GM19467 (cell line): ENCODE data around the gene MAP6D1.
A peak's percentile ranks its signal among the peaks of the same experiment; 100 is the strongest.
"Not testable (repeated sequence)": the region's sequence is repeated elsewhere in the genome, so short reads cannot be mapped to it uniquely, and the experiment has no call there.

ENCODE experiments used
- ATAC-seq: cut with Tn5 transposase; IDR thresholded peaks from one replicate; pipeline ENCODE4 v1.9.1; 2021; ENCODE audit warnings: mild to moderate bottlenecking, moderate library complexity; ENCODE audit not compliant: unreplicated experiment

MAP6D1 gene

DNA sequence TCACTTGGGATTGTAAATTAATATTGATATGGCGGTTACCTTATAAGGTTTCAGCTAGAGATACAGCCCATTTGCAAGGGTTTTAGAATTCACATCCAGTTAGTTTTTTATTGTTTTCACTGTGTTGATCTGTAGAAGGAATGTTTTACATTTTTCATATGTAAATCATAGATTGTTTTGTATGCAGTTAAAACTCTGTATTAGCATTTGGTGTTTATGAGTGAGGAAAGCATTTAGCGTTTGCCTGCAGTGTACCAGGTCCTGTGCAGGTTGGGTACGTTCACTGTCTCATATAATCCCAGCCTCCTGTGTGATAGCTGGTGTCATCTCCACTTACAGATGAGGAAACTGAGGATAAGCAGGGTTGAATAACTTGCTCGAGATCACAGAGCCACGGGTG lies 23.8 kb downstream of the MAP6D1 start:
- no peak for ATAC-seq

DNA sequence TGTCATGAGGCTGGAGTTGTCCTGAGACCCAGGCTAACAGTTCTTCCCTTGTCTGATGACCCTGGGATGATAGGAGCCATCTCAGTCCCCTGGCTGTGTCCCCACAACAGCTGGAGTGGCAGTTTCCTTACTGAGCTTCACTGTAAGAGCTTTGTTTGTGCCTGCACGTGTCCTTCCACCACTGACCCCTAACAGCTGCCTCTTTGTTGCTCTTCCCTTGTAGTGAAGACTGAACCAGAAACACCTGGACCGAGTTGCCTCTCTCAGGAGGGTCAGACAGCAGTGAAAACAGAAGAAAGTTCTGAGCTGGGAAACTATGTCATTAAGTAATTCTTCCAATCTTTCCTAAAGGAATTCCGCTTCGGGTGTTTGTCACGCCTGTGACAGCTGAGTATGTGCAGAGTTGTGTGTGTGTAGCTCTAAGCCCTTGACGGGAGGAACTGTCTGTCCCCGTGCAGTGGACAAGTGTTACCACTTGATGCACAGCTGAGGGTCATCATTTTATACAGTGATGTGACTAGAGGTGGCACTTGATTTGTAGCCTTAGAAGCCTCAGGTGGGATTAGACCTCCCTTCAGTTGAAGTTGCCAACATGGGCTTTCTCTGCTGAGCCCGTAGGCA lies 25.0 kb downstream of the MAP6D1 start:
- ATAC-seq: no peak

DNA sequence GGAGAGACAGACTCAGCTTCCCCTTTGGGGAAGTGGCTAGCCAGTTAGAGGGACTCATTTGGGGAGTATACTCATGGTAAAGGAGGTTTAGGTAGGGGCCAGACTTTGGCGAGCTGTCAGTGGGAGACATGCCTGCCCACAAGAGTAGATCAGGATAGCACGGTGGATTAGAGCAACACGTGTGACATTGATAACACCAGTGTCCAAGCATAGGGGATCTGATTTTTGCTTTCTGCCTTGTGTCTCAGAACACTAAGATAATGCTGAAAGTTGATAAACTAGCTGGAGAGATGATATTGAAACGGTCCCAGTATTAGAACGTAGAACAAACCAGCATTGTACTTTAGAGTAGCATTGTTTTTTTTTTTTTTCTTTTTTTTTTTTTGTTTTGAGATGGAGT lies 25.9 kb downstream of the MAP6D1 start:
- ATAC-seq: no peak

DNA sequence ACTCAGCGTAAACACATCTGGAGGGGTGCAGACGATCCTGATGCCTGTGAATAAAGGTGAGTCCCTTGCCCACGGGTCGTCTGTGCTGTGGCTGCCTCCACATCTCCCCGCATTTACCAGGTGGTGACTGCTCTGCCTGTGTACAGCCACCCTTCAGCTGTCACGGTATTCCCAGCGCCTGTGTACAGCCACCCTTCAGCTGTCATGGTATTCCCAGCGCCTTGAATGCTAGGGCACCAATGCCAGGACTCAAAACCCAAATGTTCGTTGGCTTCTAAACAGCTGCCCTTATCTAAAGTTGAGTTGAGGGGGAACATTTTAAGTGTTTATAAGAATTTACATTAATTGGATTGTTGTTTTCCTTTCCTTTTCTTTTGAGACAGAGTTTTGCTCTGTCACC lies 27.4 kb downstream of the MAP6D1 start:
- no peak for ATAC-seq

DNA sequence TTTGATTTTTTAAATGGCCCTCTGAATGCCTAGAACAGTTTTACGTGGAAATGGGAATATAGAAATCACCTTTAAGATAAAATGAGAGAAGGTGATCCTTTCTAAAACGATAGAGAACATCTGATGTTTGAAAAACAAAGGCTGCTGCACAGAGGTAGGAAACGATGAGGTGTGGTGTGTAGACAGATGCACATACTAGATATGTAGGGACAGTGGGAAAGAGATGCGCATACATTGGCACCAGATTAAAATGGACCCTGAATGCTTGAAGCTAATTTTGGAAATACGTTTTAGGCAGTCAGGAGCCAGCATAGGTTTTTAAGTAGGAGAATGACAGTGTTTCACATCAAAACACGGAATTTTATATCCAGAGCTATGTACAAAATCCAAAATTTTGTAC lies 29.0 kb downstream of the MAP6D1 start:
- no peak for ATAC-seq

DNA sequence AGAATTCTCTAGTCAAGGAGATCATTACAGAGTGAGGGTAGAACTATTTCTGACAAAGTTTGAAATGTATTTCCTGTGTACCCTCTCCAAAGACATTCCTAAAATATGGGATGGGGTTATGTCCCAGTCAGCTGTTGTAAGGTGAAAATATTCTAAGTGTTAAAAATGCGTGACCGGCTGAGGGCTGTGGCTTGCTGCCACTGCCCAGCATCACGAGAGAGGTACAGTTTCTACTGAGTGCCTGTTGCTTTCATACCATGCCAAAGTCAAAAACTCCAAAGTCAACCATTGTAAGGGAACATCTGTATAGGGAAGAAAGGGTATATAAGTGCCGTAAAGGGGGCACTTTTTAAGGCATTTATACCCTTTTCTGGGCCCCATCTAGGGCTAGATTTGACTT lies 30.9 kb downstream of the MAP6D1 start:
- ATAC-seq: no peak

DNA sequence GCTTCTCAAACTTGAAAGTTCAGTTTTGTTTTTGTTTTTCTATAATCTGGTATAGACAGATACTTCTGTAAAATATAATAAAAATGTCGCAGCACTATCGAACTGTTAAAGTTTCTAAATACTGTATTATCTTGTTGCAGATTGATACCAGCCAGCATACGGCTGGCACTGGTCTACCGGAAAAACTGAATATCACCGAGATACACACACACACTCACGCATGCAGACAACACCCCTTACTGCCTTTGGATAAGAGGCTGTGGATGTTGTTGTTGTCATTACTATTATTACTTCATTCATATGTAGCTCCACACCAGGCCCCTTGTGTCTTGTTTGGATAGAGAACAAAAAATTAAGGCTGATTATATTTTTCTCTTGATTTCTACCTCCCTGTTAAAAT lies 32.4 kb downstream of the MAP6D1 start:
- no peak for ATAC-seq

DNA sequence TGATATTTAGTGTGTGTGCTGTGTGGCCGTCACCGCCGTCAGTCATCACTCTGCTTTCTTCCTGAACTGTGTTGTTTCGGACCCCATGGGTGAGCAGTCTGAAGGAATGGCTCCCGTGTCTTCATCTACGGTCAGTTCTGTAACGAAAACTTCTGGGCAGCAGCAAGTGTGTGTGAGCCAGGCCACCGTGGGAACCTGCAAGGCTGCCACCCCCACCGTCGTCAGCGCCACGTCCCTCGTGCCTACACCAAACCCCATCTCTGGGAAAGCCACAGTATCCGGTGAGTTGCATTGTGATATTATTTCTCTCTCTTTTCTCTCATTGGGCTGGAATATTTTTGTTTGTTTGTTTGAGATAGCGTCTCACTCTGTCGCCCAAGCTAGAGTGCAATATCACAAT lies 34.7 kb downstream of the MAP6D1 start:
- no peak for ATAC-seq

DNA sequence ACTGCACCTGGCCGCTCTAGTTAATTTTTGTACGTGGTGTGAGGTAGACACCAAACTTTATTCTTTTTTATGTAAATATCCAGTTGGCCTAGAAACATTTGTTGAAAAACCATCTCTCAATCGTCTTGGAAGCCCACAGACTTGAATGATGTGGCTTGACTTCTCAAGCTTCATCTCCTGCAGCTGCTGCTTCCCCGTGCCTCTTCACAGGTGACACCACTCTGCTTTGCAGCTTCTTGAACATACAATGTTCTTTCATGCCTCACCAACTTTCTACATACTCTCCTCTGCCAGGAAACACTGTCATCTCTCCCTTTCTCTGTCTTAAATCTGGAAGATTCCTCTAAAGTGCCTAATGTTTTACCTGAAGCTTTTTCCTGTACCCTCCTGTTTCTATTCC lies 35.6 kb downstream of the MAP6D1 start:
- no peak for ATAC-seq

DNA sequence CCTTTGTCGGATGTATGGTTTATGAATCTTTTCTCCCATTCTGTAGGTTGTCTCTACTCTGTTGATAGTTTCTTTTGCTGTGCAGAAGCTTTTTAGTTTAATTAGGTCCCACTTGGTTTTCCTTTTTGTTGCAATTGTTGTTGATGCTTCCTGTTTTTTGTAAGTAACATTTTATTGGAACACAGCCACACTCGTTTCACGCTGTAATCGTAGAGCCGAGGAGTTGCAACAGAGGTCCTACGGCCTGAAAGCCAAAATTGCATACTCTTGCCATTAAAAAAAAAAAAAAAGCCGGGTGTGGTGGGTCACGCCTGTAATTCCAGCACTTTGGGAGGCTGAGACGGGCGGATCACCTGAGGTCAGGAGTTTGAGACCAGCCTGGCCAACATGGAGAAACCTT lies 40.9 kb downstream of the MAP6D1 start:
- ATAC-seq: not testable (repeated sequence)

DNA sequence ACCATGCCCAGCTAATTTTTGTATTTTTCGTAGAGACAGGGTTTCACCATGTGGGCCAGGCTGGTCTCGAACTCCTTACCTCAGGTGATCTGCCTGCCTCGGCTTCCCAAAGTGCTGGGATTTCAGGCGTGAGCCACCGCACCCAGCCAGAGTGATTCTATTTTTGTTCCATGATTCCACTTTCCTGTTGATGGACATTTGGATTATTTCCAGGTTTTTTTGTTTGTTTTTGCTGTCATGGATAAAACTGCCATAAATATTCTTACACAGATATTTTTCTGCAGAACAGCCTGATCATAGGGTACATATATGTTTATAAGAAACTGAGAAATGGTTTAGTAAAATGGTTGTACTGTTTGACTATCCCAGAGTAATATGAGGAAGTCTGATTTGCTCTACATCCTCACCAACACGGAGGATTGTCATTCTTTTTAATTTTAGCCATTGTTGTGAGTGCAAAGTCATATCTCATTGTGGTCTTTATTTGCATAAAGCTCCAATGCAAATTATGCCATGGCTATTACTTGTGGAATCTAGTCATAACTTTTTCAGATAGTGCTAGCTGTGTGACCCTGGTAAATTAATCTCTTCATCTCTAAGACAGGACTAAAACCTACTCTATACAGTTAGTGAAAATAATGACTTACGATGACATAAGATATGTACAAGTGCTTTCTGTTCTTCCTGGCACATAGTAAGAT lies 42.7 kb downstream of the MAP6D1 start:
- no peak for ATAC-seq

DNA sequence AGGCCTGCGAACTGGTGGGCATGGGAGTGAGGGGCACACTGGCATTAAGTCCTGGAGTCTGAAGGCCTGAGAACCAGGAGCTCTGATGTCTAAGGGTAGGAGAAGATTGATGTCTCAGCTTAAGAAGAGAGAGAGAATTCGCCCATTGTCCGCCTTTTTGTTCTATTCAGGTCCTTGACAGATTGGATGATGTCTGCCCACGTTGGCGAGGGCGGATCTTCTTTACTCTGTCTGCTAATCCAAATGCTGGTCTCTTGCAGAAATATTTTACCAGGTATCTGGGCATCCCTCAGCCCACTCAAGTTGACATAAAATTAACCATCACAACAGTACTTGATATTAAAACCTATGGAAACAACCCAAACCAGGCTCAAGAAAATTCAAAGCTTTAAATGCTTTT lies 44.1 kb downstream of the MAP6D1 start:
- ATAC-seq: no peak

DNA sequence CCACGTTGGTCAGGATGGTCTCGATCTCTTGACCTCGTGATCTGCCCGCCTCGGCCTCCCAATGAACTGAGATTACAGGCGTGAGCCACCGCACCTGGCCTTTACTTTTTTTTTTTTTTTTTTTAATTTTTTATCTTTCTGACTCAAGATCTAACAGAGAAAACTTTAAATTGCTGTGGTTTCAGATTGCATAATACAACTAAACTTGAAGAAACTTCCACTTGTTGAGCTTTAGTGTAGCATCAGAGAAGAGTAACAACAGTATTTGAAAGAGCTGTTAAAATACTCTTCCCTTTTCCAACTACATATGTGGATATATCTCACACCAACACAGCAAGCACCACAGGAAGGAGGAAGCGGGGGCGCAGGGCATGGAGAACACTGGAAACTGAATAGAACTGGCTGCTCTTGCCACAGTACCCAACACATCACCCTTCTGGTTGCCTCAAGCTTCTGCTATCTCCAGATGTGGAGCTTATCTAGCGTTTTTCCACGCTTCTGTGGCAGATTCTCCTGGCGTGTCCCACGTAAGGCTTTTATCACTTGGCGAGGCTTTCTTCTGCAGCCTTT lies 45.4 kb downstream of the MAP6D1 start:
- ATAC-seq: no peak

DNA sequence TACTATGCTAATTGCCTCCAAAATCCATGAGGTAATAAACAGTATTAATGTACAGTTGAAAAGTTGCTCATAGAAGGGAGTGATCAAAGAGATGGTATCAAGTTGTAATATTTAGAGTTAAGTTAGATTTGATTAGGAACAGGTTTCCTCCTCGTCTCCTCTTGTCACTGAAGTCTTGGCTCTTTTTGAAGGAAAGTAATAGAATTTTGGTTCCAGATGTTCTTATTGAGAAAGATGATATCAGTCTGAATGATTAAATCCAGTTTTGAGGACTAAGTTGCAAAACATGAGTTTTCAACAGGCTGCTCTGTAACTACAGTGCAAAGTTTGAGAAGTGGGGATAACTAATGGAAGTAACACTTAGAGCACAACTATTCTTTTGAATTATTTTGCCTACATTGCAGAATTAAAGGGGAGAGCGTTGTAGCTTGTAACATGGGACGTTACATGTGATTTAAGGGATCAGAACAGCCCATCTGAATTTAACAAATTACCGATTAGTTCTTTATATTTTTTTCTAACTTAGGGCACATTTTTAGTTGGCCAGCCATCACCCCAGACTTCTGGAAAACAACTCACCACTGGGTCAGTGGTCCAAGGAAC lies 48.3 kb downstream of the MAP6D1 start:
- no peak for ATAC-seq

DNA sequence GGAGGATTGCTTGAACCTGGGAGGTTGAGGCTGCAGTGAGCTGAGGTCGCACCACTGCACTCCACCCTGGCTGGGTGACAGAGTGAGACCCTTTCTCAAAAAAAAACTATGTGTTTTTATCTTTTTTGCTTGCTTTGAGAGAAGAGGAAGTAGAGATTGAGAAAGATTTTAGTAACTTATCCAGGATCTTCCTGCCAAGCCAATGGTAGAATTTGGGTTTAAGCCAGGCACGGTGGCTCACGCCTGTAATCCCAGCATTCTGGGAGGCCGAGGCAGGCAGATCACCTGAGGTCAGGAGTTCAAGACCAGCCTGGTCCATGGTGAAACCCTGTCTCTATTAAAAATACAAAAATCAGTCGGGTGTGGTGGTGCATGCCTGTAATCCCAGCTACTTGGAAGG lies 48.9 kb downstream of the MAP6D1 start:
- not testable (repeated sequence) for ATAC-seq

DNA sequence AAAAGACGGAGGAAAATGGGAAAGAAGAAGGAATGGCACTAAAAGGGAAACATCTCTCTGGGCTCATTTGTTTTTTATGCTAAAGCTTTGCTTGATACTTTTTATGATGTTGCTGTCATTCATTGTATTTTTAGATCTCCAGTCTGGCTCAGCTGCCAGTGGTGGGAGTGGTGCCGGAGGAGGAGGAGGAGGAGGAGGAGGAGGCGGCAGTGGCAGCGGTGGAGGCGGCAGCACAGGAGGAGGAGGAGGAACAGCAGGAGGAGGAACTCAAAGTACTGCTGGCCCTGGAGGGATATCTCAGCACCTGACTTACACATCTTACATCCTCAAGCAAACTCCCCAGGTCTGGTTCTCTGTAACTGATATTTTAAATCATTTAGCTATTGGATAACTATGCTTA lies 49.6 kb downstream of the MAP6D1 start:
- no peak for ATAC-seq

DNA sequence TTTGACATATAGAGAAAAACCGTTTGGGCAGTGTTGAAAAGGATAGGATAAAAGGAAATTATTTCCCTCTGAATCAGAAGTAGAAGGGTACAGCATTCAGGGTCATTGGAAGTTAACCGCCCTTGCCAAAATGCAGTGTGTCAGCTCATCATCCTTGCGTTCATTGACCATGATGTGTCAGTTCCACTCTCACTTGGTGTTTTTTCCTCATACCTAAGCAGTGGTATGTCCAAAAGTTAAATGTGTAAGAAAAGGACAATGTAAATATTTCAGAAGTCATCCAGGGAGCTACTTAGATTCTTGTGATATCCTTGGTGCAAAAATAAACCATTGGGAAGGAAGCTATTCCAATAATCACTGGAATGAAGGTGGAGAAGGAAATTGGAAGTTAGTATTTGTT lies 50.7 kb downstream of the MAP6D1 start:
- no peak for ATAC-seq

DNA sequence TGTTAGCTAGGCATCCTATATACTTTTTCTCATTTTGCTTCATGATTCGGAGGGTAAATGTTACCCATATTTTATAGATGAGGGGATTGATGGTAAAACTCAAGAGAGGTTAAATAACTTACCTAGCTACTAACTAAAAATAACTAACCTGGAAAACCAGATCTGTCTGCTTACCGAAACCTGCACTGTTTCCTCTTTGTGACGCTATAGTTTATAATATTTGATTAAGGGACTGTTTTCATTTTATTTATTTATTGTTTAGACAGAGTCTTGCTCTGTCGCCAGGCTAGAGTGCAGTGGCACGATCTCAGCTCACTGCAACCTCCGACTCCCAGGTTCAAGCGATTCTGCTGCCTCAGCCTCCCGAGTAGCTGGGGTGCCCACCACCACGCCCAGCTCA lies 55.9 kb downstream of the MAP6D1 start:
- ATAC-seq: no peak

DNA sequence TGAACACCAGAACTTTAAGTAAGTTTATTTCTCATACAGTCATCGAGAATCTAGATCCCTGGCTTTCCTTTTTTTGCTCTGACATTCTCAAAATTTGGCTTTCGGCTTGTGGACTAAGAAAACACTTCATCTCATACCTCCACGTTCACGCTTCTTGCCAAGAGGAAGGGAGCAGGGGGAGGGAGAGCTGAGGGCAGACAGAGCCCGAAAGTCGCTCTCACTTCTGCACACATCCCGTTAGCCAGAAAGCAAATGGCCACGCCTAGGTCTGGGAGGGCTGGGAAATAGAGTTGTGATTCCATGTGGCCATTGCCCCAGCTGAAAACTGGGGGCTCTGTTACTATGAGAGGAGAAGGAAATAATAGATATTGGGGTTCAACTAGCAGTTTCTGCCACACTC lies 57.3 kb downstream of the MAP6D1 start:
- no peak for ATAC-seq

DNA sequence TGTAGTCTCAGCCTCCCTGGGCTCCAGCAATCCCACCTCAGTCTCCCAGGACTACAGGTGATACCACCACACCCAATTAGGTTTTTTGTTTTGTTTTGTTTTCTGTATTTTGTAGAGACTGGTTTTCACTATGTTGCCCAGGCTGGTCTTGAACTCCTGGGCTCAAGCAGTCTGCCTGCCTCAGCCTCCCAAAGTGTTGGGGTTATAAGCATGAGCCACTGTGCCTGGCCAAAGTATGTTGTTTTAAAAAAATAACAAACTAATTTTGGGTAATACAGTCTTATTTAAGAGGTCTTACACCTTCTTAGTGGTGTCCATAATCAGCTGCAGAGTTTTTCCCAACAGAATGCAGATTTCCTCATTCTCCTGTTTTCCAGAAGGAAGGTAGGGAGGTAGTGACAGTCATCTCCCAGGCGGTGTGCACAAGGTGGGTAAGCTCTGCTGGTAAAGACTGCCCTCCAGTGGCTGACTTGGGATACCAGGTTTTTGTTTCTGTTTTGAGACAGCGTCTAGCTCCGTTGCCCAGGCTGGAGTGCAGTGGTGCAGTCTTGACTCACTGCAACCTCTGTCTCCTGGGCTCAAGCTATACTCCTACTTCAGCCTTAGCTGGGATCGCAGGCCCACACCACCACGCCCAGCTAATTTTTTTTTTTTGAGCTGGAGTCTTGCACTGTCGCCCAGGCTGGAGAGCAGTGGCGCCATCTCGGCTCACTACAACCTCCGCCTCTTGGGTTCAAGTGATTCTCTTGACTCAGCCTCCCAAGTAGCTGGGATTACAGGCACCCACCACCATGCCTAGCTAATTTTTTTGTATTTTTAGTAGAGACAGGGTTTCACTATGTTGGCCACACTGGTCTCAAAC lies 58.4 kb downstream of the MAP6D1 start:
- ATAC-seq: peak; percentile 70

DNA sequence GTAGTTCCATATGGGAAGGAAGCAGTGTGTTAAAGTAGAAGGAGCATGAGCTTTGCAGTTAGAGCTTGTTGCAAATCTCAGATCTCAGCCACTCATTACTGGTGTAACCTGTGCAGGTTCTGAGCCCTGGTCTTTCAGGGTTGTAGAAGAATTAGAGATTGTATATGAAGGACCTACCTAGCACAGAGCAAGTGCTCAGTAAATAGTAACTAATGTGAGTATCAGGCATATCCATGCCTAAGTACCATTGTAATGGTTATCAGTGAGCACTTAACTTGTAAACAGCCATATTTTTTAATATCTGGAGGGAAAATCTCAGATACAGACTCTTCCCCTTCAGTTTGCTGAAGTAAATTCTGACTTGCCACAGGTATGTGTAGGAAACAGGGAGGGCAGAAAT lies 59.3 kb downstream of the MAP6D1 start:
- no peak for ATAC-seq
